LoVo (cell line): ENCODE results near the gene NSF.
"Not testable (repeated sequence)": the region's sequence is repeated elsewhere in the genome, so short reads cannot be mapped to it uniquely, and the experiment has no call there.

Experiments used
- DNase-seq: peaks from one replicate; pipeline ENCODE4 v3.0.0-alpha.2; 2016; ENCODE audit warnings: low spot score

NSF gene

GRCh38 chr17:46774108-46774737 is 183.8 kb downstream of the NSF start:
- no peak for DNase-seq

- no peak for DNase-seq
Measured at GRCh38 chr17:46776298-46777005, 186.0 kb downstream of the NSF start.

- no peak for DNase-seq
Measured at GRCh38 chr17:46777943-46778915, 187.8 kb downstream of the NSF start.

GRCh38 chr17:46780003-46780373 is 189.5 kb downstream of the NSF start:
- no peak for DNase-seq

- peak; percentile 11 for DNase-seq
Measured at GRCh38 chr17:46782250-46782953, 191.9 kb downstream of the NSF start.

- DNase-seq, result peak; percentile 46
Measured at GRCh38 chr17:46783031-46783593, 192.6 kb downstream of the NSF start.

- no peak for DNase-seq
Measured at GRCh38 chr17:46785696-46786095, 195.2 kb downstream of the NSF start.

- no peak for DNase-seq
Measured at GRCh38 chr17:46787478-46787877, 197.0 kb downstream of the NSF start.

- DNase-seq, result no peak
Measured at GRCh38 chr17:46788300-46788699, 197.8 kb downstream of the NSF start.

- DNase-seq, result no peak
Measured at GRCh38 chr17:46788796-46789195, 198.3 kb downstream of the NSF start.

GRCh38 chr17:46789610-46790009 is 199.1 kb downstream of the NSF start:
- no peak for DNase-seq

- DNase-seq, result no peak
Measured at GRCh38 chr17:46790216-46790615, 199.7 kb downstream of the NSF start.

GRCh38 chr17:46791531-46791930 is 201.1 kb downstream of the NSF start:
- DNase-seq, result no peak

GRCh38 chr17:46792071-46792470 is 201.6 kb downstream of the NSF start:
- no peak for DNase-seq

GRCh38 chr17:46793023-46793422 is 202.6 kb downstream of the NSF start:
- not testable (repeated sequence) for DNase-seq

- no peak for DNase-seq
Measured at GRCh38 chr17:46793541-46793940, 203.1 kb downstream of the NSF start.

GRCh38 chr17:46794318-46794717 is 203.8 kb downstream of the NSF start:
- no peak for DNase-seq

GRCh38 chr17:46795379-46795952 is 205.0 kb downstream of the NSF start:
- peak; percentile 44 for DNase-seq

GRCh38 chr17:46796084-46796483 is 205.6 kb downstream of the NSF start:
- DNase-seq, result no peak

GRCh38 chr17:46796524-46796923 is 206.1 kb downstream of the NSF start:
- DNase-seq, result no peak

- DNase-seq, result no peak
Measured at GRCh38 chr17:46796956-46797530, 206.6 kb downstream of the NSF start.
